ENCODE results near the gene IFNB1. TPM values are rescaled to one million over a fixed set of nuclear protein-coding genes. Genes with fewer than 3 reads are reported as not detected.

The IFNB1 gene
- total RNA-seq, 1 experiment from 2014 or later = not detected

DNA sequence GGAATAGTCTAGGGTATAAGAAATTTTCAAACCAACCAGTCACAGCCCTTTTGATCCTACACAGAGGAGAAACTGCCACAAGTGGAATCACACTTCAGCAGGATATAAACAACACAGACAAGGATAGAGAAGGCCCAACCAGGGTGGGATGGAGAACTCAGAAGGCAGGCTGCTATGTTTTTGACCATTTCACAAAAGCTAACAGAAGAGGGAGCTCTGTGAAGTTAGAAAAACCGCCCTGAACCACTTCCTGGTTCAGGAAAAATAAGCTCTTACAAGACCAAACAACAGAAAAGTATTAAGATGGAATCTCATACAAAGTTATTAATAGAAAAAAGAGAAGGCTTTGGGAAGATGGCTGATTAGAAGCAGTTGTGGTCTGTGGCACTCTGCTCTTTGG, 960 bp upstream of the IFNB1 start:
- TF ChIP-seq EZH2 (IDR thresholded peaks at IDR 0.05; ENCODE audit: low read length, unreplicated experiment) (no peak), EZH2phosphoT487 (IDR thresholded peaks at IDR 0.05; ENCODE audit: borderline replicate concordance, low read length) (no peak), CTCF (conservative IDR thresholded peaks at IDR 0.05; ENCODE audit: low read depth, low read length) (peak; percentile 45)
- ATAC-seq = no peak
- no peak overlapping the region for H3K4me3 ChIP-seq (ENCODE audit: low read length)
- no peaks in the 10 kb centered on the region for H3K27me3 ChIP-seq (ENCODE audit: low read length)
- no peaks in the 10 kb centered on the region for H3K36me3 ChIP-seq (ENCODE audit: low read depth, low read length)
- no peaks in the 10 kb centered on the region for H4K20me1 ChIP-seq (ENCODE audit: low read length)
- peak; percentile 33 for DNase-seq
- intact Hi-C loops (cut with micrococcal nuclease) = no loop called here
- no peaks in the 10 kb centered on the region for H3K79me2 ChIP-seq (ENCODE audit: low read length)
- H3K9me3 ChIP-seq (ENCODE audit: low read length) = no peaks in the 10 kb centered on the region
- H3K4me1 ChIP-seq (ENCODE audit: insufficient read depth, low read length) = no peaks in the 10 kb centered on the region
- no peak overlapping the region for H3K27ac ChIP-seq (ENCODE audit: low read length)
- ChIA-PET CTCF (interaction anchor here (0.6 to 1.3 kb wide), 2 partner anchors 32 to 121 kb away, joined by 3 to 7 read pairs; no protein-coding TSS in a partner anchor), POLR2A (ENCODE audit: unreplicated experiment) (interaction anchor here (0.6 kb wide), 1 partner anchor 33 kb away, joined by 3 read pairs; no protein-coding TSS in a partner anchor)
- H3K4me2 ChIP-seq (ENCODE audit: low read length) = no peak overlapping the region
- BruUV-seq (replicated peaks) = no TSS peak
- no peak overlapping the region for H3K9ac ChIP-seq (ENCODE audit: low read length)
- no peaks in the 10 kb centered on the region for H3F3A ChIP-seq (ENCODE audit: low read length, unreplicated experiment)
- H2AFZ ChIP-seq (ENCODE audit: low read length) = no peak overlapping the region
- H3K9me2 ChIP-seq (replicated peaks; ENCODE audit: low read length) = no peaks in the 10 kb centered on the region

- intact Hi-C loops (cut with micrococcal nuclease) = no loop called here
- CTCF ChIA-PET = no interaction called here
- no peak for ATAC-seq
These were observed 2.3 kb downstream of the IFNB1 start for GRCh38 chr9:21075484-21075883.

More at GRCh38 chr9:21075484-21075883, 2.3 kb downstream of the IFNB1 start:
- no peak for DNase-seq
- Histone ChIP-seq H3K9me2 (replicated peaks; ENCODE audit: low read length) (no peaks in the 10 kb centered on the region), H2AFZ (ENCODE audit: low read length) (no peak overlapping the region), H3K4me2 (ENCODE audit: low read length) (no peak overlapping the region), H3K9me3 (ENCODE audit: low read length) (no peaks in the 10 kb centered on the region), H3K27ac (ENCODE audit: low read length) (no peak overlapping the region), H3K79me2 (ENCODE audit: low read length) (no peaks in the 10 kb centered on the region), H3K4me3 (ENCODE audit: low read length) (no peak overlapping the region), H4K20me1 (ENCODE audit: low read length) (no peaks in the 10 kb centered on the region), H3K27me3 (ENCODE audit: low read length) (no peaks in the 10 kb centered on the region), H3K9ac (ENCODE audit: low read length) (no peak overlapping the region), H3K4me1 (ENCODE audit: insufficient read depth, low read length) (peaks cover 2% of the 10 kb centered on the region), H3F3A (ENCODE audit: low read length, unreplicated experiment) (no peaks in the 10 kb centered on the region), H3K36me3 (ENCODE audit: low read depth, low read length) (no peaks in the 10 kb centered on the region)
- POLR2A ChIA-PET (ENCODE audit: unreplicated experiment) = no interaction called here
- TF ChIP-seq EZH2 (IDR thresholded peaks at IDR 0.05; ENCODE audit: low read length, unreplicated experiment) (no peak), CTCF (conservative IDR thresholded peaks at IDR 0.05; ENCODE audit: low read depth, low read length) (no peak), EZH2phosphoT487 (IDR thresholded peaks at IDR 0.05; ENCODE audit: borderline replicate concordance, low read length) (no peak)
- BruUV-seq (replicated peaks) = no TSS peak

All from PC-3 (cell line).